ENCODE measurements around the gene DUSP28.
A peak's percentile ranks its signal among the peaks of the same experiment; 100 is the strongest.
"Not testable (repeated sequence)": the region's sequence is repeated elsewhere in the genome, so short reads cannot be mapped to it uniquely, and the experiment has no call there.

DUSP28 gene

GRCh38 chr2:240556553-240557100 is 3.5 kb upstream of the DUSP28 start:
- DNase-seq (ENCODE audit: insufficient read length, low spot score): no peak
- no peak for TF ChIP-seq TAF1 (IDR thresholded peaks at IDR 0.05; ENCODE audit: low read depth, low read length)
- TF ChIP-seq SPI1 (IDR thresholded peaks at IDR 0.05; ENCODE audit: low read depth, low read length): no peak
- TF ChIP-seq POLR2A (IDR thresholded peaks at IDR 0.05; ENCODE audit: low read depth, low read length): no peak
- TF ChIP-seq POU2F2 (IDR thresholded peaks at IDR 0.05; ENCODE audit: low read depth, low read length): no peak
- no peak for TF ChIP-seq PAX5 (IDR thresholded peaks at IDR 0.05; ENCODE audit: insufficient read depth, low read length, severe bottlenecking)
- TF ChIP-seq POLR2AphosphoS5 (IDR thresholded peaks at IDR 0.05; ENCODE audit: low read depth, low read length): no peak
- peak; percentile 31 for FAIRE-seq

GRCh38 chr2:240557101-240557751 is 2.9 kb upstream of the DUSP28 start:
- no peak for TF ChIP-seq TAF1 (IDR thresholded peaks at IDR 0.05; ENCODE audit: low read depth, low read length)
- TF ChIP-seq POU2F2 (IDR thresholded peaks at IDR 0.05; ENCODE audit: low read depth, low read length): no peak
- TF ChIP-seq POLR2A (IDR thresholded peaks at IDR 0.05; ENCODE audit: low read depth, low read length): no peak
- TF ChIP-seq SPI1 (IDR thresholded peaks at IDR 0.05; ENCODE audit: low read depth, low read length): no peak
- no peak for TF ChIP-seq PAX5 (IDR thresholded peaks at IDR 0.05; ENCODE audit: insufficient read depth, low read length, severe bottlenecking)
- no peak for TF ChIP-seq POLR2AphosphoS5 (IDR thresholded peaks at IDR 0.05; ENCODE audit: low read depth, low read length)
- FAIRE-seq (no peak), DNase-seq (ENCODE audit: insufficient read length, low spot score) (no peak)

- DNase-seq (ENCODE audit: insufficient read length, low spot score): peak; percentile 66
- TF ChIP-seq POLR2AphosphoS5 (IDR thresholded peaks at IDR 0.05; ENCODE audit: low read depth, low read length): no peak
- TF ChIP-seq SPI1 (IDR thresholded peaks at IDR 0.05; ENCODE audit: low read depth, low read length): no peak
- no peak for TF ChIP-seq PAX5 (IDR thresholded peaks at IDR 0.05; ENCODE audit: insufficient read depth, low read length, severe bottlenecking)
- no peak for TF ChIP-seq POU2F2 (IDR thresholded peaks at IDR 0.05; ENCODE audit: low read depth, low read length)
- no peak for TF ChIP-seq POLR2A (IDR thresholded peaks at IDR 0.05; ENCODE audit: low read depth, low read length)
- TF ChIP-seq TAF1 (IDR thresholded peaks at IDR 0.05; ENCODE audit: low read depth, low read length): no peak
- no peak for FAIRE-seq
Observed at GRCh38 chr2:240557808-240558207, 2.3 kb upstream of the DUSP28 start, which contains the start of gene ANKMY1. TSS of gene ANKMY1 (minus strand) at chr2:240557988. CDS start at chr2:240557335, 653 bp downstream.

GRCh38 chr2:240558236-240558761 is 1.9 kb upstream of the DUSP28 start:
- FAIRE-seq (no peak), DNase-seq (ENCODE audit: insufficient read length, low spot score) (no peak)
- TF ChIP-seq POLR2AphosphoS5 (IDR thresholded peaks at IDR 0.05; ENCODE audit: low read depth, low read length) (no peak), PAX5 (IDR thresholded peaks at IDR 0.05; ENCODE audit: insufficient read depth, low read length, severe bottlenecking) (no peak), TAF1 (IDR thresholded peaks at IDR 0.05; ENCODE audit: low read depth, low read length) (no peak), POU2F2 (IDR thresholded peaks at IDR 0.05; ENCODE audit: low read depth, low read length) (no peak), POLR2A (IDR thresholded peaks at IDR 0.05; ENCODE audit: low read depth, low read length) (no peak), SPI1 (IDR thresholded peaks at IDR 0.05; ENCODE audit: low read depth, low read length) (no peak)

GRCh38 chr2:240559286-240559685 is 871 bp upstream of the DUSP28 start:
- FAIRE-seq (no peak), DNase-seq (ENCODE audit: insufficient read length, low spot score) (no peak)
- TF ChIP-seq POU2F2 (IDR thresholded peaks at IDR 0.05; ENCODE audit: low read depth, low read length) (no peak), TAF1 (IDR thresholded peaks at IDR 0.05; ENCODE audit: low read depth, low read length) (no peak)

- DNase-seq (ENCODE audit: insufficient read length, low spot score) (peak; percentile 82), FAIRE-seq (peak; percentile 97)
- peak; percentile 82 for TF ChIP-seq POLR2A (IDR thresholded peaks at IDR 0.05; ENCODE audit: low read depth, low read length)
- TF ChIP-seq POU2F2 (IDR thresholded peaks at IDR 0.05; ENCODE audit: low read depth, low read length): no peak
- TF ChIP-seq POLR2AphosphoS5 (IDR thresholded peaks at IDR 0.05; ENCODE audit: low read depth, low read length): peak; percentile 78
- TF ChIP-seq SPI1 (IDR thresholded peaks at IDR 0.05; ENCODE audit: low read depth, low read length): peak; percentile 31; the same call in 1 of the 2 replicates
- peak; percentile 76; the same call in 1 of the 2 replicates for TF ChIP-seq TAF1 (IDR thresholded peaks at IDR 0.05; ENCODE audit: low read depth, low read length)
Observed at GRCh38 chr2:240560480-240561324, 545 bp downstream of the DUSP28 start.

GRCh38 chr2:240561325-240561971 is 1.3 kb downstream of the DUSP28 start:
- FAIRE-seq (no peak), DNase-seq (ENCODE audit: insufficient read length, low spot score) (no peak)
- TF ChIP-seq POU2F2 (IDR thresholded peaks at IDR 0.05; ENCODE audit: low read depth, low read length) (no peak; the same call in 1 of the 2 replicates), TAF1 (IDR thresholded peaks at IDR 0.05; ENCODE audit: low read depth, low read length) (no peak; the same call in 1 of the 2 replicates), PAX5 (IDR thresholded peaks at IDR 0.05; ENCODE audit: insufficient read depth, low read length, severe bottlenecking) (no peak), POLR2A (IDR thresholded peaks at IDR 0.05; ENCODE audit: low read depth, low read length) (no peak), SPI1 (IDR thresholded peaks at IDR 0.05; ENCODE audit: low read depth, low read length) (no peak), POLR2AphosphoS5 (IDR thresholded peaks at IDR 0.05; ENCODE audit: low read depth, low read length) (no peak; the same call in 1 of the 2 replicates)

- not testable (repeated sequence) for FAIRE-seq; DNase-seq (ENCODE audit: insufficient read length, low spot score)
Observed at GRCh38 chr2:240563231-240563630, 3.1 kb downstream of the DUSP28 start.

- FAIRE-seq: no peak
- DNase-seq (ENCODE audit: insufficient read length, low spot score): no peak
- TF ChIP-seq POLR2A (IDR thresholded peaks at IDR 0.05; ENCODE audit: low read depth, low read length) (peak; percentile 23; the same call in 1 of the 2 replicates), TAF1 (IDR thresholded peaks at IDR 0.05; ENCODE audit: low read depth, low read length) (no peak)
Observed at GRCh38 chr2:240563951-240564560, 3.9 kb downstream of the DUSP28 start.

Data from GM12891 (cell line).